T-helper 9 cell (primary cell): ENCODE measurements around the gene BCL2L13.
"Not testable (repeated sequence)": the region's sequence is repeated elsewhere in the genome, so short reads cannot be mapped to it uniquely, and the experiment has no call there.

Source experiments
- DNase-seq: peaks from one replicate; pipeline ENCODE4 v3.0.0-alpha.2; 2020

Gene BCL2L13

GRCh38 chr22:17637490-17638181, 921 bp upstream of the BCL2L13 start:
- DNase-seq: no peak

GRCh38 chr22:17638182-17638431, 450 bp upstream of the BCL2L13 start:
- DNase-seq: no peak

GRCh38 chr22:17639247-17639741, 737 bp downstream of the BCL2L13 start:
- DNase-seq: peak; percentile 6

GRCh38 chr22:17641269-17641668, 2.7 kb downstream of the BCL2L13 start:
- no peak for DNase-seq

GRCh38 chr22:17642357-17642756, 3.8 kb downstream of the BCL2L13 start:
- DNase-seq: not testable (repeated sequence)

GRCh38 chr22:17647452-17647851, 8.9 kb downstream of the BCL2L13 start:
- DNase-seq: no peak

GRCh38 chr22:17647991-17648390, 9.4 kb downstream of the BCL2L13 start:
- DNase-seq: no peak

GRCh38 chr22:17648569-17648968, 10.0 kb downstream of the BCL2L13 start:
- DNase-seq: no peak

- no peak for DNase-seq
Measured at GRCh38 chr22:17655289-17655688, 16.7 kb downstream of the BCL2L13 start.

- DNase-seq: no peak
Measured at GRCh38 chr22:17656870-17657395, 18.4 kb downstream of the BCL2L13 start.

- no peak for DNase-seq
Measured at GRCh38 chr22:17664414-17665055, 26.0 kb downstream of the BCL2L13 start.

- DNase-seq: no peak
Measured at GRCh38 chr22:17665248-17665647, 26.7 kb downstream of the BCL2L13 start.

- DNase-seq: no peak
Measured at GRCh38 chr22:17665854-17666253, 27.3 kb downstream of the BCL2L13 start.

- DNase-seq: not testable (repeated sequence)
Measured at GRCh38 chr22:17671521-17672092, 33.0 kb downstream of the BCL2L13 start.

GRCh38 chr22:17672417-17672991, 33.9 kb downstream of the BCL2L13 start:
- no peak for DNase-seq

GRCh38 chr22:17674152-17674551, 35.6 kb downstream of the BCL2L13 start:
- DNase-seq: no peak

GRCh38 chr22:17675584-17675983, 37.0 kb downstream of the BCL2L13 start:
- DNase-seq: no peak

- DNase-seq: no peak
Measured at GRCh38 chr22:17678817-17679385, 40.3 kb downstream of the BCL2L13 start.

GRCh38 chr22:17684245-17684644, 45.7 kb downstream of the BCL2L13 start:
- DNase-seq: no peak

GRCh38 chr22:17692841-17693240, 54.3 kb downstream of the BCL2L13 start:
- no peak for DNase-seq

- no peak for DNase-seq
Measured at GRCh38 chr22:17694193-17694592, 55.6 kb downstream of the BCL2L13 start.

GRCh38 chr22:17694752-17695151, 56.2 kb downstream of the BCL2L13 start:
- no peak for DNase-seq

- no peak for DNase-seq
Measured at GRCh38 chr22:17695986-17696385, 57.4 kb downstream of the BCL2L13 start.
